Head of caudate nucleus (tissue), 42 donors: ENCODE results near the gene LYPD3.

Experiments used
- DNase-seq, 42 donors: peaks; one replicate each; pipeline versions ENCODE4 v3.0.0 to v3.0.0-alpha.2; 2020 to 2021; ENCODE audit warnings: mixed read lengths in 7 of 42
- intact Hi-C: fragments of 100-400 bp; cut with DNase I; formaldehyde crosslinking; loops from one replicate; pipeline ENCODE4 v1.15.0; 2022

Gene LYPD3

DNA sequence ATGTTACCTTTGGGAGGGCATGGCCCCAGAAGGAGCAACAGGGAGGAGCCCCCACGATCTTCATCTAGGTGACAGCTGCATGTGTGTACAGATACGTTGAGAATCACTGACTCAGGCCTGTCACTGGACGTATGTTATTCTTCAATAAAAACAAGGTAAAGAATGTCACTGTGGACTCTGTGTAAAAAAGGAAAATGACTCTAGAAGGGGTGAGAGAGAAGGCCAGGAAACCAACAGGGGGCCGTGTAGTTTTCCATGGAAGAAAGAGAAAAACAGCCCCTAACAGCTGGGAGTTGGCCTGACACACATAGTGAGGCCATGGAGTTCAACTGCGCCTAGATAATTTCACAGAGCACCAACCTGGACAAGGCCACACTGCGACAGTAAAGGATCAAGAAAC, 1.9 kb upstream of the LYPD3 start:
- intact Hi-C loops: no loop called here
- no peak for DNase-seq

DNA sequence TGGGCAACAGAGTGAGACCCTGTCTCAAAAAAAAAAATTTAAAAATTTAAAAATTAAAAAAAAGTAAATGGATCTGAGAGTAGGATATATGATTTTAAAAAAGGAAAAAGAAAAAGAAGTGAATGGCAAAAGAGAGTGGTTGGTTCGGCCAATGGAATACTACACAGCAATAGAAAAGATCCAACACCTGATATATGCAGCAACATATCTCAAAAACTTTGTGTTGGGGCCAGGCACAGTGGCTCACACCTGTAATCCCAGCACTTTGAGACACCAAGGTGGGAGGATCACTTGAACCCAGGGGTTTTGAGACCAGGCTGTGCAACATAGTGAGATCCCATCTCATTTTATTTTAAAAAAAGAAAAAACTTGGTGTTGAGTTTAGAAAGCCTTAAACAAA, 1.4 kb upstream of the LYPD3 start:
- no peak for DNase-seq
- intact Hi-C loops: no loop called here

DNA sequence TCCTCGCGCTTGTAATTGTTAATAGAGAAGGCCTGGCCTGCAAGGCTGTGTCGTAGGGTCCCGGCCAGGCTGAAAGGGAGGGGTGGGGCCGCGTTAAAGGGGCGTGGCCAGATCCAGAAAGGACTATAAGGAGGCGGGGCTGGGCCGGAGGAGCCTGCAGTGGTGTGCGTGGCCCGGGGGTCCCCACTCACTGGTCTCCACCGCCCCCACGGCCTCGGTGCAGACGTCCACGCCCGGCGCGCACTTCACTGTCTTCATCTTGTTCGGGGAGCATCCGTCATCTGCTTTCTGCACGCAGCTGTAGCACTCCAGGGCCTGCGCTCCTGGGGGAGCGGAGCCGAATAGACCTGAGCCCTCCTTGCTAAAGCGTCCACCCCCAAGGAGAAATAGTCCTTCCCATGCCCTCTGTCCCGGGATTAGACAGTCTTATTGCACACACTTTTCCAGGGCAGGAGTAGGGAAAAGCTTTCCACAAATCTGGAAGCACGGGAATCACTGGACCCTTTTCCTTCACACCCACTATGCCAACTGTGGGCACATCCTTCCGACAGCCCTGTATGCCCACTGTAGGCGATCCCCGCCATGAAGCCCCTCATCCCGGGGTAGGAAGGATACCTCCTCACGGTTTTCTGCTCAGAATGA, 1.2 kb downstream of the LYPD3 start:
- DNase-seq: peak; percentile 48 to 84 (median 68)
- intact Hi-C loops: no loop called here

DNA sequence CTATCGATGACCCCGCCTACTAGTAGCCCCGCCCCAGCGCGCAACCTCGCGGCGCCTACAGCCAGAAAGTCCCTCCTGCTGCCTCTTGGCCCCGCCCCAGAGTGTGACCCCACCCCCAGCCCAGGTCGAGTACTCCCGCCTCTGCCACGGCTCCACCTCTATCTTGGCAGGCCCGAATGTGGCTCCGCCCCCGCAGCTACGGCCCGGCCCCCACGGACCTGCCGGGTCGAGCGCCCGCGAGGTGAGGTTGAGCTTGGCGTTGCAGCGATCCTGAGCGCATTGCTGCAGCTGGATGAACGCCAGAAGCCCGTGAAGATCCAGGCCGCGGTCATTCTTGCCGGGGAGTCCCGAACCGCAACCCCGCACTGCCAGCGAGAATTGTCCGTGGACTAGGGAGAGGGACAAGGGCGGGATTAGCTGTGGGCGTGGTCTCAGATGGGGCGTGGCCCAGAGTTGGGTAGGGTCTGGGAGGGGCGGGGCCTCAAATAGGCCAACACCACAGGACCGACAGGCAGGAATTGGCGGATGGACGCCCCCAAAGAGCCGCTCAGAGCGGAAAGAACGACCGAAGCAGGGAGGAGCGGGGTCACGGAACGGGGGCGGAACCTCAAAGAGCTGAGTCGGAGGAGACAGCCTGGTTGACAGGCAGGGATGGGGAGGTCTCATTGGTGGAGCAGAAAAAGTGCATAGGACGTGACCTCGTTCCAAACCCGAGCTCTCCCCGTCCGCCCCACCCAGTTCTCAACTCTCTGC, 1.9 kb downstream of the LYPD3 start:
- DNase-seq: peak; percentile 84 to 96 (median 93)
- intact Hi-C loops: no loop called here

GRCh38 chr19:43462785-43463380, 2.5 kb downstream of the LYPD3 start:
- intact Hi-C loops: no loop called here
- DNase-seq: no peak

DNA sequence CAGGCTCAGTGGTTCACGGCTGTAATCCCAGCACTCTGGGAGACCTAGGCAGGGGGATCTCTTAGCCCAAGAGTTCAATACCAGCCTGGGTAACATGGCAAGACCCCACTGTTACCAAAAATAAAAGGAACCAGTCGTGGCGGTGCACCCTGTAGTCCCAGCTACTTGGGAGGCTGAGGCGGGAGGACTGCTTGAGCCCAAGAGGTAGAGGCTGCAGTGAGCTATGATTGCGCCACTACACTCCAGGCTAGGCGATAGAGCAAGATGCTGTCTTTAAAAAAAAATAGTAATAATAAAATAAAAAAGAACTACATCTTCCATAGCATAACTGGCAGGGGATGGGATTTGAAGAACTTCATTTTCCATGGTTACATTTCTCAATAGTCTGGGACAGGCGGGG, 3.0 kb downstream of the LYPD3 start:
- intact Hi-C loops: no loop called here
- DNase-seq: no peak

- intact Hi-C loops: no loop called here
- DNase-seq: no peak
Observed at GRCh38 chr19:43461303-43461702, 4.1 kb downstream of the LYPD3 start.

DNA sequence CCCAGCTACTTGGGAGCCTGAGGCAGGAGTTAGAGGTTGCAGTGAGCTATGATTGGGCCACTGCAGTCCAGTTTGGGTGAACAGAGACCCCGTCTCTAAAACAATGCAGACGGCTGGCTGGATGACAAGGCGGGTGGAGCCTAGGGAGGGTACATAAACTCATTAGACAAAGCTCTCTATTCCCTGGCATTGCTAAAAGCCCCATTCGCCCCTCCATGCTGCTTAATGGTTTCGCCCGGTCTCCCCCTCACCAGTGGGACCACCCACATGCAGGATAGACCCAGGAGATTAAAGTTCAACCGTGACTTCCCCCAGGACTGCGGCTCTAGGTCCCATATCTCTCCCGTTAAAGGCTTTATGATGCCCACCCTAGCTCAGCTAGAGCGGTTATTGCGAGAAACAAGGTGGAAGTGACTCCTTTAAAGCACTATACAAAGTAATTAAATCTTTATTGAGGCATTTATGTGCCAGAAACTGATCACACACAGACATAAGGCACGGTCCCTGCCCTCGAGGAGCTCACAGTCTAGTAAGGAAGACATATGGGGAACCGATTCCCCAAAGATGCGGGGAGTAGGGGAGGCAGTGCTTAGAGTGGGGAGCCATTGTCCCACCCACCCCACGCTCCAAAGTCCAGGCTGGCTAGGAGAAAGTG, 4.9 kb downstream of the LYPD3 start:
- no peak for DNase-seq
- intact Hi-C loops: no loop called here

GRCh38 chr19:43457809-43458208, 7.6 kb downstream of the LYPD3 start:
- intact Hi-C loops: no loop called here
- no peak for DNase-seq

- intact Hi-C loops: no loop called here
- DNase-seq: no peak
Observed at GRCh38 chr19:43455321-43456113, 9.9 kb downstream of the LYPD3 start.

DNA sequence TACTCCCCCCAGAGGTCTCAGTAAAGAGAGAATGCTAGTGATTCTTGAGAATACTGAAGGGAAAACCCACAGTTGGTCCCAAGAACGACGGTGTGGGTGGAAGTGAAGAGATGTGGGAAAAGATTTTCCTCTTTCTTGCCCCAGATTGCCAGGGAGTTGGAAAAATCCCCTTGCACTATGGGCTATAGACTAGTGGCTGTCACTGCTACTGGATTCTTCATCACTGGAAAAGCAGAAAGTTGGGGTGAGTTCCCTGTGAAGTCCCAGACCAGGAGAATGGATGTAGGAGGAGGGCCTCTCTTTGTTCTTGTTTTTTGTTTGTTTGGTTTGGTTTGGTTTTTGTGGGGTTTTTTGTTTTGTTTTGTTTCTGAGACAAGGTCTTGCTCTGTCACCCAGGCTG, 11.4 kb downstream of the LYPD3 start:
- intact Hi-C loops: no loop called here

GRCh38 chr19:43452582-43452981, 12.8 kb downstream of the LYPD3 start:
- intact Hi-C loops: no loop called here
- DNase-seq: no peak

More for the DNA sequence above, 11.4 kb downstream of the LYPD3 start:
- DNase-seq: no peak

DNA sequence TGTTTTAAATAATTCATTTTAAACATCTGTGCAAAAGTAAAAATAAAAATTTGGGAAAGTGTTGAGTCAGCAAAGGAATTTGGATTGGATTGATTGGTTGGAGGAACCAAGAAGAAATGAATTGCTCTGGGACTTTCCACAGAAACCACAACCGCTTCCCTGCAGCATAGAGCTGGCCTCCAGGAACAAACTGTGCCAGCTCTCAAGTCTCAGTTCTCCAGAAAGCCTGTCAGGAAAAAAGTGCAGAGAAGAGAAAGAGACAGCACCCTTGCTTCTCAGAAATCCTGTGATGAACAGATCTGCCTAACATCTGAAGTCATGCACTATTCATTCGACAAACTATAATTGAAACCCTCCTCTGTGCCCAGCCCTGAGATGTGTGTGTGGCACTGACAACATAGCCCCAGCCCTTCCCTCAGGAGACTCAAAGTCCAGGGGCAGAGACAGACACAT, 14.8 kb downstream of the LYPD3 start:
- intact Hi-C loops: no loop called here
- no peak for DNase-seq

DNA sequence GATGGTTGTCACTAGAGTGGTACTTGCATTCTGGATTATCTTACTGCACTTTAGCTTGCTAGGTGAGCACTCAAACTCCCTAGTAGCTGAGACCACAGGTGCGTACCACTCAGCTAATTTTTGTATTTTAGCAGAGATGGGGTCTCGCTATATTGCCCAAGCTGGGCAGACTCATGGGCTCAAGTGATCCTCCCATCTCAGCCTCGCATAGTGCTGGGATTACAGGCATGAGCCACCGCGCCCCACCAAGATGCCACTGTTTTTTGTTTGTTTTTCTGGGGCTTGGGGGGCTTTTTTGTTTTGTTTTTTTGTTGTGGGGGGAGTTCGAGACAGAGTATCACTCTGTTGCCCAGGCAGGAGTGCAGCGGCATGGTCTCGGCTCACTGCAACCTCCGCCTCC, 17.8 kb downstream of the LYPD3 start:
- intact Hi-C loops: loop anchor here (2.0 to 5.0 kb wide), 2 partner anchors 55 to 71 kb away; partner anchors contain the start of gene PHLDB3
- no peak for DNase-seq

DNA sequence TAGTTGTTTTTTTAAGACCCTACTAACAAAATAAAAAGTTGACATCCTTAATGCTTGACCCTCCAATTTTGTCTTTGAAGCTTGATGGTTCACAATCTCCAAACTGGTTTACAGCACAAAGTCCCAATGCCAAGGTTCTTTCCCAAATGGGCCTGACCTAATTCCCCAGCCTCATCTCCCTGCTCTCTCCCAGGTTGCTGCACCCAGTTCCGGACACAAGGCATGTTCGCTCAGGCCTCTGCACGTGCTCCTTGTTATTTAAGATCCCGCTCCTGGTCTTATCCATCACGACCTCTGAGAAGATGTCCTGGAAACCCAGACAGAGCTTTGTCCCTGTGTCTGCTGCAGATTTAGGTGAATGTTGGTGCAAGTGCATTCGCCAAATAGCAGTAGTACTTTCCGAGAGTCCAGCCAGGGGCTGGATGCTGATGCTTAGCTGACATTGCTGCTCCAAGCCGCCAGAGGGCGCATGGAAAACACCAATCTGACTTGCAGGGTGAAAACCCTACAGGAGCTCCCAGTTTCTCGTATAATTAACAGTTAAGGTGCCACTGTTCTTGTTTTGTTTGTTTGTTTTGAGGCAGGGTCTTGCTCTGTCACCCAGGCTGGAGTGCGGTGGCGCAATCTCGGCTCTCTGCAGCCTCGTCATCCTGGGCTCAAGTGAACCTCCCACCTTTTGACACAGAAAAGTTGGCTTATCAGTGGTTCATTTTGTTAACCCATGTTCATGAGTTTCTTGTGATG, 18.5 kb downstream of the LYPD3 start:
- intact Hi-C loops: loop anchor here (2.0 to 5.0 kb wide), 2 partner anchors 55 to 72 kb away; partner anchors contain the start of gene PHLDB3
- peak; percentile 60 to 92 (median 84) for DNase-seq

GRCh38 chr19:43445426-43445825, 20.0 kb downstream of the LYPD3 start:
- intact Hi-C loops: loop anchor here (5.0 kb wide), 1 partner anchor 57 kb away; the partner anchor contains the start of gene PHLDB3
- no peak for DNase-seq

DNA sequence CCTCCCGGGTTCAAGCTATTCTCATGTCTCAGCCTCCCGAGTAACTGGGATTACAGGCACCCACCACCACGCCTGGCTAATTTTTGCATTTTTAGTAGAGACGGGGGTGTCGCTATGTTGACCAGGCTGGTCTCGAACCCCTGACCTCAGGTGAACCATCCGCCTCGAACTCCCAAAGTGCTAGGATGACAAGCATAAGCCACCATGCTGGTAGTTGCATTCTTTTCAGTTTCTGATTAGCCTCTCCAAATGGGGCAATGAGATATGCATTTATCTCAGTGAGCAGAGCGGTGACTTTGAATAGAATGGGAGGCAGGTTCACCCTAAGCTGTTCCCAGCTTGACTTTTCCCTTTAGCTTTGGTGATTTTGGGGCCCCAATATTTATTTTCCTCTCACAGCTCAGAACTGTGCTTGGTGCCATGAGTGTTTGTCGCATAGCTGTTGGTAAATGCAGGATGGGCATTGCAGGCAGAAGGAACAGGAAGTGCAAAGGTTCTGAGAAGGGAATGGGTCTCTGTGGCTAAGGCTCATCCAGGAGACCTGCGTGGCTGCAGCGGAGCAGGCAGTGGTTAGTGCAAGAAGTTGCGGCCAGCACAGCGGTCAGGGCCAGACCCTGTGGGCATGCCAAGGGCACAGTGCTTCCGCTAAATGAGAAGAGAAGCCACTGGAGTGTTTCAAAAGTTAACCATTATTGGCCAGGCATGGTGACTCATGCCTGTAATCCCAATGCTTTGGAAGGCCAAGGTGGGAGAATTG, 20.7 kb downstream of the LYPD3 start:
- no peak for DNase-seq

More for the DNA sequence above, 20.7 kb downstream of the LYPD3 start:
- intact Hi-C loops: loop anchor here (5.0 kb wide), 1 partner anchor 58 kb away; the partner anchor contains the start of gene PHLDB3
